GM23338 (cell line): ENCODE measurements around the gene HMCN2.

Experiments used
- CREB1 ChIP-seq: fragments of 250-450 bp; sonication (Bioruptor Pico); IDR thresholded peaks from 2 replicates; pipeline ENCODE4 v1.5.0; 2020; ENCODE audit warnings: low read depth, mild to moderate bottlenecking, moderate library complexity
- CTCF ChIP-seq, 2 experiments: fragments of 200-600 bp in 1 of 2; sonication (generic) in 1 of 2; conservative IDR thresholded peaks; 2 replicates each; pipeline versions ENCODE4 v1.5.1 to v1.6.1; 2016 to 2017; ENCODE audit warnings: antibody characterized with exemption in 2 of 2, low read depth in 2 of 2, mild to moderate bottlenecking in 2 of 2, moderate library complexity in 1 of 2
- EZH2 ChIP-seq: fragments of 200-600 bp; sonication (generic); IDR thresholded peaks from one replicate; pipeline ENCODE4 v1.8.0; 2017; ENCODE audit warnings: antibody characterized with exemption, mild to moderate bottlenecking, low read depth; ENCODE audit not compliant: unreplicated experiment
- EZH2phosphoT487 ChIP-seq: fragments of 200-600 bp; sonication (generic); IDR thresholded peaks from one replicate; pipeline ENCODE4 v1.8.1; 2018; ENCODE audit warnings: antibody characterized with exemption; ENCODE audit not compliant: unreplicated experiment
- POLR2AphosphoS5 ChIP-seq: IDR thresholded peaks from 2 replicates; pipeline ENCODE4 v1.6.1; 2016; ENCODE audit warnings: antibody characterized with exemption, low read depth
- REST ChIP-seq: IDR thresholded peaks from one replicate; pipeline ENCODE4 v1.6.1; 2018; ENCODE audit warnings: antibody characterized with exemption; ENCODE audit not compliant: unreplicated experiment
- STAT1 ChIP-seq: IDR thresholded peaks from one replicate; pipeline ENCODE4 v1.6.1; 2016; ENCODE audit warnings: antibody characterized with exemption; ENCODE audit not compliant: unreplicated experiment
- ZNF114 ChIP-seq: fragments of 250-450 bp; sonication (Bioruptor Pico); IDR thresholded peaks from 2 replicates; pipeline ENCODE4 v1.5.0; 2020; ENCODE audit warnings: mild to moderate bottlenecking, moderate library complexity

GRCh38 chr9:130421154-130421801 lies 155.7 kb downstream of the HMCN2 start:
- no peak for TF ChIP-seq EZH2
- no peak for TF ChIP-seq CTCF (conservative IDR thresholded peaks at IDR 0.05; ENCODE audit: low read depth in 2 of 2)
- no peak for TF ChIP-seq REST
- TF ChIP-seq POLR2AphosphoS5, result no peak
- TF ChIP-seq ZNF114, result no peak
- no peak for TF ChIP-seq EZH2phosphoT487
- TF ChIP-seq STAT1, result no peak
- TF ChIP-seq CREB1 (CRISPR knock-in tag), result no peak
